CD8-positive, alpha-beta memory T cell (primary cell): ENCODE results near the gene CTIF. TPM values are rescaled to one million over a fixed set of nuclear protein-coding genes. Genes with fewer than 3 reads are reported as not detected.

Source experiments
- CTCF ChIA-PET: fragments of 350-600 bp; sonication (Branson Sonifier 250); formaldehyde crosslinking; loops from one replicate; lab custom pipeline; 2021; ENCODE audit warnings: antibody characterized with exemption; lab: Charles Lee
- POLR2A ChIA-PET: fragments of 350-600 bp; sonication (Branson Sonifier 250); formaldehyde crosslinking; loops from one replicate; lab custom pipeline; 2021; ENCODE audit warnings: antibody characterized with exemption; lab: Charles Lee
- DNase-seq, 5 donors: peaks; one replicate each; pipeline versions ENCODE4 v3.0.0 to v3.0.0-alpha.2; 2020 to 2022; ENCODE audit warnings: mixed read lengths in 1 of 5
- H3K27ac ChIP-seq: one replicate; pipeline ENCODE4 v1.7.0; 2013; ENCODE audit warnings: low read depth, mild to moderate bottlenecking, low read length, moderate library complexity
- H3K27me3 ChIP-seq: 2 replicates; pipeline ENCODE4 v1.7.0; 2013; ENCODE audit warnings: low read length, mild to moderate bottlenecking; ENCODE audit not compliant: insufficient read depth, poor library complexity, severe bottlenecking
- H3K36me3 ChIP-seq: 2 replicates; pipeline ENCODE4 v1.7.0; 2013; ENCODE audit warnings: mild to moderate bottlenecking, low read length, moderate library complexity; ENCODE audit not compliant: insufficient read depth
- H3K4me1 ChIP-seq: 2 replicates; pipeline ENCODE4 v1.7.0; 2013; ENCODE audit warnings: mild to moderate bottlenecking, low read length, moderate library complexity; ENCODE audit not compliant: insufficient read depth
- H3K4me3 ChIP-seq: 2 replicates; pipeline ENCODE4 v1.7.0; 2013; ENCODE audit warnings: mild to moderate bottlenecking, low read length
- H3K9me3 ChIP-seq: 2 replicates; pipeline ENCODE4 v1.7.0; 2013; ENCODE audit warnings: mild to moderate bottlenecking, low read length
- H3K27ac Mint-ChIP-seq, 8 donors: one replicate each; pipeline ENCODE4 v1.8.0; 2020 to 2021; ENCODE audit warnings: mixed read lengths in 8 of 8, mild to moderate bottlenecking in 6 of 8, inconsistent platforms in 3 of 8, moderate library complexity in 3 of 8
- H3K27me3 Mint-ChIP-seq, 2 donors: one replicate each; pipeline ENCODE4 v1.8.0; 2020 to 2021; ENCODE audit warnings: mixed read lengths in 2 of 2, mild to moderate bottlenecking in 1 of 2, moderate library complexity in 1 of 2
- H3K36me3 Mint-ChIP-seq, 3 donors: one replicate each; pipeline ENCODE4 v1.8.0; 2020 to 2021; ENCODE audit warnings: mixed read lengths in 3 of 3, inconsistent platforms in 1 of 3, mild to moderate bottlenecking in 1 of 3
- H3K4me1 Mint-ChIP-seq, 3 donors: one replicate each; pipeline ENCODE4 v1.8.0; 2020 to 2021; ENCODE audit warnings: mixed read lengths in 3 of 3, inconsistent platforms in 1 of 3, mild to moderate bottlenecking in 1 of 3
- H3K4me3 Mint-ChIP-seq, 7 donors: one replicate each; pipeline ENCODE4 v1.8.0; 2020 to 2021; ENCODE audit warnings: mixed read lengths in 7 of 7, mild to moderate bottlenecking in 6 of 7, moderate library complexity in 4 of 7, inconsistent platforms in 2 of 7
- H3K9me3 Mint-ChIP-seq, 5 donors: one replicate each; pipeline ENCODE4 v1.8.0; 2020 to 2022; ENCODE audit warnings: mixed read lengths in 5 of 5, mild to moderate bottlenecking in 3 of 5, moderate library complexity in 2 of 5, inconsistent platforms in 1 of 5
- polyA plus RNA-seq: library from polyadenylated mRNA; unstranded; fragments of 300-500 nt; fragmentation: Illumina TruSeq; gene quantifications from one replicate; pipeline ENCODE4 v1.2.3, GENCODE V29; 2021
- total RNA-seq, 2 experiments: library from RNA; stranded (reverse); gene quantifications; one replicate each; pipeline ENCODE4 v1.2.3, GENCODE V29; 2021

CTIF gene
- total and polyA plus RNA-seq, 3 experiments from 2014 or later = 0.89 to 4.8 (median 4.2) TPM

DNA sequence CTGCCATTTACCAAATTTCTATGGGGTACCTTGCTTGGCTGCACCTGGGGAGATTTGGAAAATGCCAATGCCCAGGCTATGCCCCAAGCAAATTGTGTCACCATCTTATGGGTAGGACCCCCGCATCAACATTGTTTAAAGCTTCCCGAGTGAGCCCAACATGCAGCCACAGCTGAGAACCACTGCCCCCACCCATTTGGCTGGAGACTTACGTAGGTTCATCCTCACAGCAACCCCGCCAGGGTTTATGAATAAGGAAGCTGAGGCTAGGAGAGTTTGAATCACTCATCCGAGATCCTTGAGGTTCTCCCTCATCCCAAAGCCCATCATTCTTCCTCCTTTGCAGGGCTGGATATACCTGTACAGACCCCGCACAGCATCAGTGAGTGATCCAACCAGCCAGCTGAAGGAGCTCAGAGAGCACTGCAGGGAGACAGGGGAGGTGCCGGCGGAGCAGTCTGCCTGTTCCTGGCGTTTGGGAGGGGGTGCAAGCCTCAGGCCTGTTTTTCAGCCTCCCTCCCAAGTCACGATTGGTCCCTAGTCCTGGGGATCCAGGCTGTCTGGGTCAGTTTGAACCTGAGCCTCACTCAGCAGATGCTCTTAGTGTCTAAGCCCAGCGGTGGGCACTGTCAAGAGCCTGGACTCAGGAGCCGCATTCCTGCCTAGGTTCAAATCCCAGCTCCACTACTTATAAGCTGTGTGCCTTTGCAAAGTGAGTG, 247.1 kb downstream of the CTIF start:
- Histone ChIP-seq H3K9me3 (no peaks in the 10 kb centered on the region), H3K4me1 (peaks cover 16% of the 10 kb centered on the region), H3K27me3 (no peaks in the 10 kb centered on the region), H3K36me3 (no peaks in the 10 kb centered on the region), H3K27ac (no peak overlapping the region), H3K4me3 (no peak overlapping the region)
- ChIA-PET POLR2A (interaction anchor here (0.7 to 1.4 kb wide), 2 partner anchors 139 to 166 kb away, joined by 4 read pairs; no protein-coding TSS in a partner anchor), CTCF (interaction anchor here (1.0 to 3.4 kb wide), 4 partner anchors 8 to 128 kb away, joined by 3 to 16 read pairs (median 4); no protein-coding TSS in a partner anchor)
- H3K4me1 Mint-ChIP-seq = peaks cover 17 to 30% (median 27%) of the 10 kb centered on the region in 3 donors
- H3K27me3 Mint-ChIP-seq = no peaks in the 10 kb centered on the region
- H3K36me3 Mint-ChIP-seq = no peaks in the 10 kb centered on the region
- peak overlapping the region in 2 of 8 donors; percentile 33 to 35 for H3K27ac Mint-ChIP-seq
- H3K4me3 Mint-ChIP-seq = peak overlapping the region in 1 of 7 donors; percentile 47
- peaks cover 0 to 1% (median 0%) of the 10 kb centered on the region in 5 donors for H3K9me3 Mint-ChIP-seq
- DNase-seq = peak in 1 of 5 donors; percentile 14

DNA sequence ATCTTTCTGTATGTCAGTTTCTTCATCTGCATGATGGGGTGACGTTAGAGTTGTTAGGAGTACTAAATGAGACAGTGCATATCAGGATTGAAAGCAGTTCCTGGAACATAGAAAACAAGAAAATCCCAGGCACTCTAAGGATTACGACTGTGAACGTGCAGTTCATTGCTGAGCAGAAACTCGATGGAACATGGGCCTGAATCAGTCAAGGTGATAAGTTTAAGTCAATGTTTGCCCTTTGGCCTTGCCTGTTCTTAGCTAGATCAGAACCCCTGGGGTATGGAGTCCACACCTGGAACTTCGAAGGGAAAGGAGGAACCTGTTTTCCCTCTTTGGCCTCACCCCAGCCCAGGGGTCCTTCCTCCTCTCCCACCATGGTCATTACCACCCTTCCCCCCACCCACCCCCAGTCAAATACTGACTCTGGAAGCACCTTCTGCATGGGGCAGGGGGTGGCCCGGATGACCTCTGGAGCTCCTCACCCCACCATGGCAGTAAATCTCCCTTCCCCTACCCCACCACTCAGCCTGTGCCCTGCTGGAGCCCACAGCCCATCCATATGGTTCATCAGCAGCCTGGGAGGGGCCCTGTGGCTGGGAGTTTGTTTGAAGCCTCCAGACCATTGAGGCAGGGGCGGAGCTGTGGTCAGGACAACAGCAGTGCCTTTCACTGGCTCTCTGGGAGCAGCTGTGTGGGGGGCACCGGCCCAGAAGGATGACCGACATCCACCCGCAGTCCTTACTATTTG, 247.8 kb downstream of the CTIF start:
- H3K27ac Mint-ChIP-seq = peak overlapping the region in 1 of 8 donors; percentile 66
- DNase-seq = no peak
- no peaks in the 10 kb centered on the region for H3K27me3 Mint-ChIP-seq
- no peaks in the 10 kb centered on the region for H3K27me3 ChIP-seq
- H3K36me3 ChIP-seq = no peaks in the 10 kb centered on the region
- H3K4me1 Mint-ChIP-seq = peaks cover 17 to 35% (median 29%) of the 10 kb centered on the region in 3 donors
- H3K4me1 ChIP-seq = peaks cover 16% of the 10 kb centered on the region
- H3K9me3 Mint-ChIP-seq = peaks cover 0 to 1% (median 0%) of the 10 kb centered on the region in 5 donors
- POLR2A ChIA-PET = no interaction called here
- H3K9me3 ChIP-seq = no peaks in the 10 kb centered on the region
- no peak overlapping the region for H3K4me3 Mint-ChIP-seq
- CTCF ChIA-PET = interaction anchor here (1.0 to 3.4 kb wide), 4 partner anchors 8 to 127 kb away, joined by 3 to 16 read pairs (median 4); no protein-coding TSS in a partner anchor
- H3K4me3 ChIP-seq = no peak overlapping the region
- no peaks in the 10 kb centered on the region for H3K36me3 Mint-ChIP-seq
- no peak overlapping the region for H3K27ac ChIP-seq

DNA sequence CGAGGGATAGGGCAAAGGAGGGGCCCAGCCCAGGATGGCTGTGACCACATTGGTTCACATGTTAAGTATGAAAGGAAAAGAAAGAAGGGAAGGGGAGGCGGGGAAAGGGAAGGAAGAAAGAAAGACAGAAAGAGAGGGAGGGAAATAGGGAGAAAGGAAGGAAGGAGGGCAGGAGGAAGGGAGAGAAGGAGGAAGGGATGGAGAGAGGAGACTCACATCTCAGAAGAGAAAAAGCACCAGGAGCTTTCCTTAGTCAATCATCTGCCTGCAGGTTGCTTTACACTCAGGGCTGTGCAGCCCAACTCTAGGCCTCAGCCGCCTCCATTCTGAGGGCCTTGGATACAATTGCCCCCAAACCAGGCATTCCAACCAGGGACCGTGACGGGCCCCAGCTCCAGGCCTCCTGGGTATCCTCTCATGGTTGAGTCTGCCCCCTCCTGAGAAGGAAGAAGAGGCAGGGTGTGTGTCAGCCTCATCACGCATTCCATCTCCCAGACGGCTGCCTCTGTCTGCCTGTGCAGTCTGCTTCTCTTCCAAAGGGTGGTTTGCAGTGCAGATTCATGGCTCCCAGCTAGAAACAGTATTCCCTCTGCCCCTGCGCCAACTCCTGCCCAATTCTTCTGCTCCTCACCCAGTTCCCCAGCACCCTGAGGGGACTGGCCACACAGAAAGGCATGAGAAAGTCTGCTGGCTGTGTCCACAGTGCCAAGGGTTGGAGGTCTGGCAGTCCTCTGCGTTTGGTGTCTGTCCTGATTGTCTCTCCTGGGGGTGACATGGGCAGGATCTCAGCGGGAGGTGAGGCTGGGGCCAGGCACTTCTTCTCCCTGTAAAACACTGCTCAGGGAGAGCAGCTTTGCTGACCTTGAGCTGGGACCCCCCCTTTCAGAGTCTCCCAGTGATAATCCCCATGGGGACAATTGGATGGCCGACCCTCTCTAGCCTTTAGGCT, 248.6 kb downstream of the CTIF start:
- Histone ChIP-seq H3K27ac (no peak overlapping the region), H3K36me3 (no peaks in the 10 kb centered on the region), H3K9me3 (no peaks in the 10 kb centered on the region), H3K27me3 (no peaks in the 10 kb centered on the region), H3K4me1 (peaks cover 16% of the 10 kb centered on the region), H3K4me3 (no peak overlapping the region)
- ChIA-PET POLR2A (no interaction called here), CTCF (interaction anchor here (0.7 to 3.4 kb wide), 5 partner anchors 9 to 234 kb away, joined by 3 to 16 read pairs (median 3); no protein-coding TSS in a partner anchor)
- Mint-ChIP-seq H3K36me3 (no peaks in the 10 kb centered on the region), H3K27me3 (no peaks in the 10 kb centered on the region), H3K4me1 (peaks cover 17 to 37% (median 31%) of the 10 kb centered on the region in 3 donors), H3K27ac (peak overlapping the region in 2 of 8 donors; percentile 66 to 88), H3K4me3 (no peak overlapping the region), H3K9me3 (peaks cover 0 to 1% (median 0%) of the 10 kb centered on the region in 5 donors)
- no peak for DNase-seq

DNA sequence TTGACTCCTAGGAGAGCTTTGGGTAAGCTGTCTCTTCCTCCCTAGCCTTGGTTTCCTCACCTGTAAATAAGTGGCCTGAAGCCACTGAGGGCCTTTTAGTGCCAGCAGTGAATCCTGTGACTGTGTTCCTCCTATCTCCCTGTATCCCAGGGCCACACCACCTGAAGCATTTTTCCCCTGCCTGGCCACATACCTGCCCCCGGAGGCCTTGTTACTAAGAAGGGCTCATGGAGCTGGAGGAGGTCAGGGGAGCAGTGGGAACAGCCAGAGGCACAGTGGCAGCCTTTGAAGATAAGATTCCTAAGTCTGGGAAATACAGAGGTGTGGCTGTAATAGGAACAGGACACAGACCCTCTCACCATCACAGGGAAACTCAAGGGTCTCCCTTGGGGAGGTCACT, 249.5 kb downstream of the CTIF start:
- Mint-ChIP-seq H3K4me1 (peaks cover 17 to 34% (median 31%) of the 10 kb centered on the region in 3 donors), H3K36me3 (no peaks in the 10 kb centered on the region), H3K9me3 (peaks cover 0 to 1% (median 0%) of the 10 kb centered on the region in 5 donors), H3K27me3 (no peaks in the 10 kb centered on the region), H3K4me3 (no peak overlapping the region), H3K27ac (peak overlapping the region in 1 of 8 donors; percentile 70)
- no peak overlapping the region for H3K27ac ChIP-seq
- no peaks in the 10 kb centered on the region for H3K9me3 ChIP-seq
- POLR2A ChIA-PET = no interaction called here
- DNase-seq = no peak
- no peaks in the 10 kb centered on the region for H3K27me3 ChIP-seq
- H3K4me1 ChIP-seq = peaks cover 16% of the 10 kb centered on the region
- H3K4me3 ChIP-seq = no peak overlapping the region
- CTCF ChIA-PET = interaction anchor here (0.7 to 3.4 kb wide), 4 partner anchors 12 to 233 kb away, joined by 3 to 16 read pairs (median 3); no protein-coding TSS in a partner anchor
- H3K36me3 ChIP-seq = no peaks in the 10 kb centered on the region

DNA sequence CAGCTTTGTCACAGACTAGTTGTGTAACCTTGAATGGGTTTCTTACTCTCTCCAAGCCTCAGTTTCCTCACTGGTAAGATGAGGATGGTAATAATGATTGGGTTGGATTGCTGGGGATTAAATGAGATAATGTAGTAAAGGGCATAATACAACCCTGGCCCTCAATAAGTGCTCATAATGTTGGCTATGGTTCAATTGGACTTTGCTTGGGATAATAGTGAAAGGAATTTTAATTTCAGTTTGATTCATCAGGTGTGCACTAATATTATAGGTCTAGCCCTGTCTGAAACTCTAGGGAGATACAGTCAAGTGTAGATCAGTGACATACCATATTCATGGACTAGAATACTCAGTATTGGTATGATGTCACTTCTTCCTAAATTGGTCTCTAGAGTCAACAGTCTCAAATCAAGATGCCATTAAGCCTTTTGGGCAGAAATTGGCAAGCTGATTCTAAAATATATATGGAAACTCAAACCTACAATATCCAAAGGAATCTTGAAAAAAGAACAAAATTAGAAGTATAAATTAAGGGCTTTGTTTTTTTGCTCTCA, 250.5 kb downstream of the CTIF start:
- no peak overlapping the region for H3K27ac ChIP-seq
- no peak for DNase-seq
- Mint-ChIP-seq H3K4me3 (no peak overlapping the region), H3K27ac (no peak overlapping the region), H3K9me3 (peaks cover 0 to 1% (median 0%) of the 10 kb centered on the region in 5 donors), H3K4me1 (peaks cover 14 to 30% (median 24%) of the 10 kb centered on the region in 3 donors), H3K36me3 (peaks cover 0 to 4% (median 0%) of the 10 kb centered on the region in 3 donors), H3K27me3 (no peaks in the 10 kb centered on the region)
- no peaks in the 10 kb centered on the region for H3K36me3 ChIP-seq
- ChIA-PET POLR2A (no interaction called here), CTCF (interaction anchor here (1.6 to 2.5 kb wide), 2 partner anchors 12 to 124 kb away, joined by 6 to 9 read pairs; no protein-coding TSS in a partner anchor)
- H3K9me3 ChIP-seq = no peaks in the 10 kb centered on the region
- no peak overlapping the region for H3K4me3 ChIP-seq
- no peaks in the 10 kb centered on the region for H3K27me3 ChIP-seq
- H3K4me1 ChIP-seq = peaks cover 14% of the 10 kb centered on the region

DNA sequence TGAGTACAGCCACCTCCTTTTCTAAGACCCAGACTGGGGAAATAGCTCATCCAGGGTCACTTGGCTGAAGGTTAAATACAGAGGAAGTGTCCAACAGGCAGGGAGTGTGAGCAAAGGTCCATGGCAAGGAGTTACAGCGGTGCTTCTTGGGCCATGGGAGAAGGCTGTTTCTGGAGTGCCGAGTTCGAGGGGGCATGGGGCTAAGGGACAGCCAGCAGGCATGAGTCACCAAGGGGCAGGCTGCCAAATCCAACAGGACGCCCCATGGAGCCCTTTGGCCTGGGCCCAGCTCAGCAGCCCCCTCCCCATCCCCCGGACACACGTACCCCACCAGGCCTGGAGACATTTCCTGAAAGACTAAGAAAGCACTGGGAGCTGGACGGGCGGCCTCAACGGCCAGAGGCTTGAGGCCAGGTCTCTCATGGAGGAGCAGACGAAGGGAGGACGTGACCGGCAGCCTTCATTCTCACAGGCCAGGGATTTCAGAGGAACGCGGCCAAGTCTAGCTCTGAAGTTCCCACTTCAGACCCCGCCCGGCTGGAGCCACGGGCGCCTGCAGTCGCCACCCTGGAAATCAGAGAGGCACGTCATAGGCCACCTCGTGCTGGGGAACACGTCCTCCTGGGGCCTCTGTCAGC, 251.5 kb downstream of the CTIF start:
- Histone ChIP-seq H3K4me1 (peaks cover 4% of the 10 kb centered on the region), H3K27me3 (no peaks in the 10 kb centered on the region), H3K9me3 (no peaks in the 10 kb centered on the region), H3K4me3 (no peak overlapping the region), H3K27ac (no peak overlapping the region), H3K36me3 (no peaks in the 10 kb centered on the region)
- Mint-ChIP-seq H3K9me3 (peaks cover 0 to 1% (median 0%) of the 10 kb centered on the region in 5 donors), H3K36me3 (peaks cover 0 to 4% (median 0%) of the 10 kb centered on the region in 3 donors), H3K27ac (peak overlapping the region in 2 of 8 donors; percentile 7 to 72), H3K4me3 (no peak overlapping the region), H3K27me3 (no peaks in the 10 kb centered on the region), H3K4me1 (peaks cover 4 to 19% (median 14%) of the 10 kb centered on the region in 3 donors)
- ChIA-PET CTCF (interaction anchor here (1.6 to 2.5 kb wide), 2 partner anchors 13 to 123 kb away, joined by 6 to 9 read pairs; no protein-coding TSS in a partner anchor), POLR2A (no interaction called here)
- DNase-seq = no peak
